ENCODE measurements around the gene RET. TPM values are rescaled to one million over a fixed set of nuclear protein-coding genes. Genes with fewer than 3 reads are reported as not detected.
A peak's percentile ranks its signal among the peaks of the same experiment; 100 is the strongest.

RET gene
- total and polyA plus RNA-seq, 2 of the 13 experiments (the other 11 are each of a cell fraction or from before 2014, with no cell fraction given): 0.02 TPM; not detected in 1

- no peak for TF ChIP-seq ZBTB40 (IDR thresholded peaks at IDR 0.05)
- 0 out of 2 replicates have a peak, but pooled peaks have one; percentile 43 for TF ChIP-seq ZBTB40 (CRISPR knock-in tag; IDR thresholded peaks at IDR 0.05)
- TF ChIP-seq SETDB1 (CRISPR knock-in tag; IDR thresholded peaks at IDR 0.05; ENCODE audit: borderline replicate concordance): no peak
- no peak; the same call in 1 of the 2 replicates for TF ChIP-seq TFDP2 (CRISPR knock-in tag; IDR thresholded peaks at IDR 0.05)
- TF ChIP-seq IRF9 (CRISPR knock-in tag; IDR thresholded peaks at IDR 0.05; ENCODE audit: borderline replicate concordance): peak; percentile 71; the same call in 1 of the 2 replicates
- peak; percentile 87; the same call in 1 of the 2 replicates for TF ChIP-seq ZSCAN20 (CRISPR knock-in tag; IDR thresholded peaks at IDR 0.05; ENCODE audit: borderline replicate concordance)
- no peak for TF ChIP-seq ZNF780A (CRISPR knock-in tag; IDR thresholded peaks at IDR 0.05)
- TF ChIP-seq ZNF350 (CRISPR knock-in tag; IDR thresholded peaks at IDR 0.05; ENCODE audit: borderline replicate concordance, low read depth): no peak; the same call in 1 of the 2 replicates
- TF ChIP-seq MAZ (IDR thresholded peaks at IDR 0.05; ENCODE audit: borderline replicate concordance, low read depth, low read length): no peak
- TF ChIP-seq MAZ (CRISPR knock-in tag; IDR thresholded peaks at IDR 0.05; ENCODE audit: low read depth): peak; percentile 81
- TF ChIP-seq SIX4 (CRISPR knock-in tag; IDR thresholded peaks at IDR 0.05): no peak
- TF ChIP-seq, protein P1, sequence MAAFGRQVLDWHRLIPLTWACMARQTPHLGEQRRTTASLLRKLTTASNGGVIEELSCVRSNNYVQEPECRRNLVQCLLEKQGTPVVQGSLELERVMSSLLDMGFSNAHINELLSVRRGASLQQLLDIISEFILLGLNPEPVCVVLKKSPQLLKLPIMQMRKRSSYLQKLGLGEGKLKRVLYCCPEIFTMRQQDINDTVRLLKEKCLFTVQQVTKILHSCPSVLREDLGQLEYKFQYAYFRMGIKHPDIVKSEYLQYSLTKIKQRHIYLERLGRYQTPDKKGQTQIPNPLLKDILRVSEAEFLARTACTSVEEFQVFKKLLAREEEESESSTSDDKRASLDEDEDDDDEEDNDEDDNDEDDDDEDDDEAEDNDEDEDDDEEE (CRISPR knock-in tag; IDR thresholded peaks at IDR 0.05): 0 out of 2 replicates have a peak, but pooled peaks have one; percentile 15
- no peak for TF ChIP-seq PHF5A (CRISPR knock-in tag; IDR thresholded peaks at IDR 0.05; ENCODE audit: low read depth, unreplicated experiment)
- TF ChIP-seq ZBTB34 (CRISPR knock-in tag; IDR thresholded peaks at IDR 0.05): 0 out of 2 replicates have a peak, but pooled peaks have one; percentile 4
Observed at GRCh38 chr10:43138021-43138756, 61.3 kb downstream of the RET start, which contains the start of gene CSGALNACT2 (continued).

Measured in HepG2 (cell line).